SK-N-SH (cell line): ENCODE results near the gene SPECC1L.

ENCODE experiments used
- EZH2phosphoT487 ChIP-seq: fragments of 200-600 bp; sonication (generic); IDR thresholded peaks from 2 replicates; pipeline ENCODE4 v1.6.1; 2017; ENCODE audit warnings: low read depth, mixed run types, mild to moderate bottlenecking, antibody characterized with exemption, moderate library complexity, borderline replicate concordance
- JUND ChIP-seq: IDR thresholded peaks from 2 replicates; pipeline ENCODE4 v1.4.0; 2012
- MEF2A ChIP-seq: IDR thresholded peaks from 2 replicates; pipeline ENCODE4 v1.4.0; 2012; ENCODE audit warnings: low read depth, borderline replicate concordance
- MXI1 ChIP-seq: IDR thresholded peaks from 2 replicates; pipeline ENCODE4 v1.6.1; 2012; ENCODE audit warnings: mild to moderate bottlenecking, low read depth, low read length, improper control_type of control experiment
- POLR2AphosphoS5 ChIP-seq: IDR thresholded peaks from 2 replicates; pipeline ENCODE4 v1.6.1; 2012; ENCODE audit warnings: low read depth, low read length
- RAD21 ChIP-seq: IDR thresholded peaks from 2 replicates; pipeline ENCODE4 v1.6.1; 2012; ENCODE audit warnings: mild to moderate bottlenecking, low read length
- RCOR1 ChIP-seq: fragments of 150-350 bp; IDR thresholded peaks from 2 replicates; pipeline ENCODE4 v1.6.1; 2017; ENCODE audit warnings: antibody characterized with exemption, low read length
- RFX5 ChIP-seq: IDR thresholded peaks from 2 replicates; pipeline ENCODE4 v1.6.1; 2012; ENCODE audit warnings: mild to moderate bottlenecking, improper control_type of control experiment, low read length
- TF ChIP-seq, protein P1 (sequence below): fragments of 200-600 bp; sonication (generic); IDR thresholded peaks from 2 replicates; pipeline ENCODE4 v1.6.1; 2017; ENCODE audit warnings: antibody characterized with exemption, mild to moderate bottlenecking, moderate library complexity
- TF ChIP-seq, protein P2 (sequence below): IDR thresholded peaks from 2 replicates; pipeline ENCODE4 v1.6.1; 2012; ENCODE audit warnings: mild to moderate bottlenecking, low read depth, low read length, moderate library complexity
- TF ChIP-seq, protein P3 (sequence below): IDR thresholded peaks from 2 replicates; pipeline ENCODE4 v1.4.0; 2012; ENCODE audit warnings: low read depth
- TF ChIP-seq, protein P4 (sequence below): IDR thresholded peaks from 2 replicates; pipeline ENCODE4 v1.4.0; 2012; ENCODE audit warnings: low read depth, borderline replicate concordance
- TF ChIP-seq, protein P5 (sequence below): fragments of 150-350 bp; IDR thresholded peaks from 2 replicates; pipeline ENCODE4 v1.6.1; 2017; ENCODE audit warnings: antibody characterized with exemption, low read length, low read depth, borderline replicate concordance

DNA sequence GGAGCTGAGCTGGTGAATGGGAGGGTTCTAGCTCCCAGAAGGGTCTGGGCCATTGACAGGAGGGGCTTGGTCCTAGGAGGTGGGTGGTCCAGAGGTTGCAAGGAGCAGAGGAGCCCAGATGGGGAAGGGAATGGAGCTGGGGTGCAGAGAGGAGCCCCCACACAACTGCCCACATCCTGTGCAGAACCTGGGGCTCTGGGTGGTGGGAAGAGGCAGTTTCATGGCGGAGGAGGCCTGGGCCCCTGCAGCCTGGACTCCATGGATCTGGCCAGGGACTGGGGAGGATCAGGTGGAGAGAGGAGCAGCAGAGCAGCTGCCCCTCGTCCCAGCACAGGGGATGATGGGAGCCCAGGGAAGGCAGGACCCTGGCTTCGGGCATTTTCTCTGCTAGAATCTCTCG, 155.8 kb downstream of the SPECC1L start:
- TF ChIP-seq, protein P1, sequence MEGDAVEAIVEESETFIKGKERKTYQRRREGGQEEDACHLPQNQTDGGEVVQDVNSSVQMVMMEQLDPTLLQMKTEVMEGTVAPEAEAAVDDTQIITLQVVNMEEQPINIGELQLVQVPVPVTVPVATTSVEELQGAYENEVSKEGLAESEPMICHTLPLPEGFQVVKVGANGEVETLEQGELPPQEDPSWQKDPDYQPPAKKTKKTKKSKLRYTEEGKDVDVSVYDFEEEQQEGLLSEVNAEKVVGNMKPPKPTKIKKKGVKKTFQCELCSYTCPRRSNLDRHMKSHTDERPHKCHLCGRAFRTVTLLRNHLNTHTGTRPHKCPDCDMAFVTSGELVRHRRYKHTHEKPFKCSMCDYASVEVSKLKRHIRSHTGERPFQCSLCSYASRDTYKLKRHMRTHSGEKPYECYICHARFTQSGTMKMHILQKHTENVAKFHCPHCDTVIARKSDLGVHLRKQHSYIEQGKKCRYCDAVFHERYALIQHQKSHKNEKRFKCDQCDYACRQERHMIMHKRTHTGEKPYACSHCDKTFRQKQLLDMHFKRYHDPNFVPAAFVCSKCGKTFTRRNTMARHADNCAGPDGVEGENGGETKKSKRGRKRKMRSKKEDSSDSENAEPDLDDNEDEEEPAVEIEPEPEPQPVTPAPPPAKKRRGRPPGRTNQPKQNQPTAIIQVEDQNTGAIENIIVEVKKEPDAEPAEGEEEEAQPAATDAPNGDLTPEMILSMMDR: no peak
- TF ChIP-seq JUND: no peak
- TF ChIP-seq MEF2A: no peak
- TF ChIP-seq RAD21: no peak
- no peak for TF ChIP-seq EZH2phosphoT487
- TF ChIP-seq, protein P2, sequence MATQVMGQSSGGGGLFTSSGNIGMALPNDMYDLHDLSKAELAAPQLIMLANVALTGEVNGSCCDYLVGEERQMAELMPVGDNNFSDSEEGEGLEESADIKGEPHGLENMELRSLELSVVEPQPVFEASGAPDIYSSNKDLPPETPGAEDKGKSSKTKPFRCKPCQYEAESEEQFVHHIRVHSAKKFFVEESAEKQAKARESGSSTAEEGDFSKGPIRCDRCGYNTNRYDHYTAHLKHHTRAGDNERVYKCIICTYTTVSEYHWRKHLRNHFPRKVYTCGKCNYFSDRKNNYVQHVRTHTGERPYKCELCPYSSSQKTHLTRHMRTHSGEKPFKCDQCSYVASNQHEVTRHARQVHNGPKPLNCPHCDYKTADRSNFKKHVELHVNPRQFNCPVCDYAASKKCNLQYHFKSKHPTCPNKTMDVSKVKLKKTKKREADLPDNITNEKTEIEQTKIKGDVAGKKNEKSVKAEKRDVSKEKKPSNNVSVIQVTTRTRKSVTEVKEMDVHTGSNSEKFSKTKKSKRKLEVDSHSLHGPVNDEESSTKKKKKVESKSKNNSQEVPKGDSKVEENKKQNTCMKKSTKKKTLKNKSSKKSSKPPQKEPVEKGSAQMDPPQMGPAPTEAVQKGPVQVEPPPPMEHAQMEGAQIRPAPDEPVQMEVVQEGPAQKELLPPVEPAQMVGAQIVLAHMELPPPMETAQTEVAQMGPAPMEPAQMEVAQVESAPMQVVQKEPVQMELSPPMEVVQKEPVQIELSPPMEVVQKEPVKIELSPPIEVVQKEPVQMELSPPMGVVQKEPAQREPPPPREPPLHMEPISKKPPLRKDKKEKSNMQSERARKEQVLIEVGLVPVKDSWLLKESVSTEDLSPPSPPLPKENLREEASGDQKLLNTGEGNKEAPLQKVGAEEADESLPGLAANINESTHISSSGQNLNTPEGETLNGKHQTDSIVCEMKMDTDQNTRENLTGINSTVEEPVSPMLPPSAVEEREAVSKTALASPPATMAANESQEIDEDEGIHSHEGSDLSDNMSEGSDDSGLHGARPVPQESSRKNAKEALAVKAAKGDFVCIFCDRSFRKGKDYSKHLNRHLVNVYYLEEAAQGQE: no peak
- TF ChIP-seq POLR2AphosphoS5: no peak
- TF ChIP-seq, protein P3, sequence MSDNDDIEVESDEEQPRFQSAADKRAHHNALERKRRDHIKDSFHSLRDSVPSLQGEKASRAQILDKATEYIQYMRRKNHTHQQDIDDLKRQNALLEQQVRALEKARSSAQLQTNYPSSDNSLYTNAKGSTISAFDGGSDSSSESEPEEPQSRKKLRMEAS: no peak
- no peak for TF ChIP-seq RFX5
- no peak for TF ChIP-seq RCOR1
- TF ChIP-seq, protein P4, sequence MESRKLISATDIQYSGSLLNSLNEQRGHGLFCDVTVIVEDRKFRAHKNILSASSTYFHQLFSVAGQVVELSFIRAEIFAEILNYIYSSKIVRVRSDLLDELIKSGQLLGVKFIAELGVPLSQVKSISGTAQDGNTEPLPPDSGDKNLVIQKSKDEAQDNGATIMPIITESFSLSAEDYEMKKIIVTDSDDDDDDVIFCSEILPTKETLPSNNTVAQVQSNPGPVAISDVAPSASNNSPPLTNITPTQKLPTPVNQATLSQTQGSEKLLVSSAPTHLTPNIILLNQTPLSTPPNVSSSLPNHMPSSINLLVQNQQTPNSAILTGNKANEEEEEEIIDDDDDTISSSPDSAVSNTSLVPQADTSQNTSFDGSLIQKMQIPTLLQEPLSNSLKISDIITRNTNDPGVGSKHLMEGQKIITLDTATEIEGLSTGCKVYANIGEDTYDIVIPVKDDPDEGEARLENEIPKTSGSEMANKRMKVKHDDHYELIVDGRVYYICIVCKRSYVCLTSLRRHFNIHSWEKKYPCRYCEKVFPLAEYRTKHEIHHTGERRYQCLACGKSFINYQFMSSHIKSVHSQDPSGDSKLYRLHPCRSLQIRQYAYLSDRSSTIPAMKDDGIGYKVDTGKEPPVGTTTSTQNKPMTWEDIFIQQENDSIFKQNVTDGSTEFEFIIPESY: no peak
- no peak for TF ChIP-seq MXI1
- TF ChIP-seq, protein P5, sequence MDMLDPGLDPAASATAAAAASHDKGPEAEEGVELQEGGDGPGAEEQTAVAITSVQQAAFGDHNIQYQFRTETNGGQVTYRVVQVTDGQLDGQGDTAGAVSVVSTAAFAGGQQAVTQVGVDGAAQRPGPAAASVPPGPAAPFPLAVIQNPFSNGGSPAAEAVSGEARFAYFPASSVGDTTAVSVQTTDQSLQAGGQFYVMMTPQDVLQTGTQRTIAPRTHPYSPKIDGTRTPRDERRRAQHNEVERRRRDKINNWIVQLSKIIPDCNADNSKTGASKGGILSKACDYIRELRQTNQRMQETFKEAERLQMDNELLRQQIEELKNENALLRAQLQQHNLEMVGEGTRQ: no peak
